GM18526 (cell line): ENCODE results near the gene NOTCH4.

Experiments
- POLR2A ChIP-seq: IDR thresholded peaks from 3 replicates; pipeline ENCODE4 v1.6.1; 2011; ENCODE audit not compliant: insufficient read length; ENCODE audit errors: extremely low read depth

Gene NOTCH4

GRCh38 chr6:32223258-32224235 lies at the start of gene NOTCH4:
TSS of gene NOTCH4 (minus strand) at chr6:32224067. CDS start at chr6:32223928, 139 bp downstream.
- no peak for TF ChIP-seq POLR2A

- TF ChIP-seq POLR2A, result no peak
Observed at GRCh38 chr6:32271429-32271828, 47.6 kb upstream of the NOTCH4 start.

DNA sequence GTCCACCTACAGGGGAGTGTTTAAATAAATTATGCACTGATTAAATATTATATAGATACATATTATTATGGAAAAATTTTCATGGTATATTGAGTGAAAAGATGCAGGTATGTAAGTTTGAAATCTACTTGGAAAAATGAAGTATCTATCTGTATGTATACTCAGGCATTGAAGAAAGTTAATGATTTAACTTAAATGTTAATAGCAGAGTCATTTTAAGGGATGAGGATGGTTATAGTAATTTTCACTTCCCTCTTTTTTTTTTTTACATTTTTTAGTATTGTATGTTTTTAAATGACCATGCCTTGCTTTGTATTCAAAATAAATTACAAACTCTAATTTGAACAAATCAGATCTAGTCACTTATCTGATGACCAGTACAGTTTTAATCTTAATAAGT lies 43.2 kb upstream of the NOTCH4 start:
- TF ChIP-seq POLR2A, result no peak

- TF ChIP-seq POLR2A, result no peak
Observed at GRCh38 chr6:32255199-32256153, 31.6 kb upstream of the NOTCH4 start.

DNA sequence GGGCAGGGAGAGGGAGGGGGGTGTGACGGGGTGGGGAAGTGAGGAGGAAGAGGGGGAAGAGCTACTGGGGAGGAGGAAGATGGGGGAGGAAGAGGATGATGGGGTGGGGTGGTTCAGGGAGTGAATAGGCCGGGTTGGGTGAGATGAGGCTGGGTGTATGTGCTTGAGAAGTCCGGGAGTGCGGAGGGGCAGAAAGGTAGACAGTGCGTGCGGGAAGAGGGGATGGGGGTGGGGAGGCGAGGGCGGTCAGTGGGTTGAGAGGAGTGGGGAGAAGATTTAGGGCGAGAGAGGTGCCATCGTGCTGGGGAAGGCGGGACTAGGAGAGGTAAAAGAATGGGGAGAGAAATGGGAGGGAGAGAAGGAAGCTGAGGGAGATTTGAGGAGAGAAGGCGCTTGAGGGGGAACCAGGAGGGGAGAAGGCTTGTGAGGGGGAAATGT lies 30.9 kb upstream of the NOTCH4 start:
- no peak for TF ChIP-seq POLR2A

DNA sequence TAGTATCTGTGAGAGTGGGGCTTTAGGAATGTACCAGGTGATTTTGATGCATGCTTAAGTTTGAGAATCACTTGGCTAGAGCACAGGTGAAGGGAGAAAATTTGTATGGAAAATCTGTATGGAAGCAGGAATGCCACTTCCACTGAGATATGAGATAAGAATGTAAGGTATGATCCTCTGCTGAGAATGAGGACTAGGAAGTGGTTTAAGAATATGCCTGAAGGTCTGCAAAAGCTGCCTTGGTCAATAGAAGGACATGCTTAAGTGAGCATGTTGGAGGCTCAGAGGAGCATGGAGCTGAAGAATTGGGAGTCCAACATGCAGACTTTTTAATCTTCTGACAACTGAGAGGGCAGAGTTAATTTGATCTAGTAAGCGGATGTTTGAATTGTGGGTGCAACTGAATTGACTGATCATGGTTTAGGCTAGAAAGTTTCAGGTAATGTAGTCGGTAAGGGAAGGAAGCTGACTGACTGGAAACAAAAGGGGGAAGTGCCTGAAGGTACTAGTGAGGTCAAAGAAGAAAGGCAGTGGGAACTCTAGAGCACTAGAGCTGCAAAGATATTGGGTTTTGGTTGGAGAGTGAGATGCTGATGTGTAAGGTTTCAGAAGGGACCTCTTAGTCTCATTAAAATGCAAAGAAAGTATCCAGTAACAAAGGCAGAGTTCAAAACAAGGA lies 28.6 kb upstream of the NOTCH4 start:
- no peak for TF ChIP-seq POLR2A

- no peak for TF ChIP-seq POLR2A
Observed at GRCh38 chr6:32249262-32249661, 25.4 kb upstream of the NOTCH4 start.

DNA sequence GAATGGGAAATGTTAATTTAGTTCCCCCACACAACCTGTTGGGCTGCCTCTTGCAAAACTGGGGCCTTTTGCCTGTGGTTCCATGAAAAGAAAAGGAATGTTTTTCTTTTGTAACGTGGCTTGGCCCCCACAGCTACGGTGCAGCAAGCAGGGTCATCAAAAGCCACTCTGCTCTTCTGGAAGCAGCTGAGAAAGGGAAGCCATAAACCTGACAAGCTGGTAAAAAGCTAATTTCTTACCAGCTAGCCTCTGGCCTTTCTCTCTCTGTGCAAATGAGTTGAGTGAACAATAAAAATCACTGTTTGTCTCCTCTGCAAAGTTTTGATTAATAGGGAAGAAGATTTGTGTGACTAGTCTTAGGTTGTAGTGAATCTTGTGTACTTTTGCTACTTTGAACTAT lies 23.5 kb upstream of the NOTCH4 start:
- no peak for TF ChIP-seq POLR2A

DNA sequence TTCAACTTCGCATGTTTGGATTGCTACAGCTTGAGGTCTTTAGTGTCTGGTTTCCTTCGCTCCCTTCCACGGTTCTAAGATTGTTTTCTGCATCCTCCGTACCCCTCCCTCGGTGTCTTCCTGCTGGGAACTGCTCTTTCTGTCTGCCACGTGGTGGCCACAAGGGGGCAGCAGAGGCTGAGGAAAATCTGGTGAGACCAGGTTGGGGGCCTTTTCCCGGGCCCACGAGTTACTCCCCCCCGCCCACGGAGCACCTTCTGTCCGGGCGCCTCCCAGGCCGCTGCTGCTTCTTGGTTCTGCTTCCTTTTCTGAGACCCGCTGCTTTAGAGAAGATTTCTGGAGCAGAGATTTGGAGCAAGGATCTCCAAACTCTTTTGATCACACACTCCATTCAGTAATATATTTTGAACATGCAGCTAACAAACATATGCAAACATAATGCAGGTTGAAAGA lies 21.1 kb upstream of the NOTCH4 start:
- no peak for TF ChIP-seq POLR2A

DNA sequence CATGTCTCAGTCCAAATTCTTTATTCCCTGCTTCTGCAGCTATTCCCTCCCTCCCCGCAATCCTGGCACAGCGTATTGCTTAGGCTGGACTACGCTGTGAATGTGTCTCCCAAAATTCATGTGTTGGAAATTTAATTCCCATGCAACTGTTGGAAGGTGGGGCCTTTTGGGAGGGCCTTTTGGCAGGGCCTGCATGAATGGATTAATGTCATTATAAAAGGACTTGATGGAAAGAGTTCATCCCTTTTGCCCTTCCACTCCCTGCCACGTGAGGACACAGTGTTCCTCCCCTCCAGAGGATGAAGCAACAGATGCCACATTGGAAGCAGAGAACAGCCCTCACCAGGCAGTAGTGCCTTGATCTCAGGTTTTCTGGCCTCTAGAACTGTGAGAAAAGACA lies 20.4 kb upstream of the NOTCH4 start:
- no peak for TF ChIP-seq POLR2A

- no peak for TF ChIP-seq POLR2A
Observed at GRCh38 chr6:32240686-32241085, 16.8 kb upstream of the NOTCH4 start.

GRCh38 chr6:32239462-32239861 lies 15.6 kb upstream of the NOTCH4 start:
- no peak for TF ChIP-seq POLR2A

GRCh38 chr6:32234934-32235333 lies 11.1 kb upstream of the NOTCH4 start:
- no peak for TF ChIP-seq POLR2A

DNA sequence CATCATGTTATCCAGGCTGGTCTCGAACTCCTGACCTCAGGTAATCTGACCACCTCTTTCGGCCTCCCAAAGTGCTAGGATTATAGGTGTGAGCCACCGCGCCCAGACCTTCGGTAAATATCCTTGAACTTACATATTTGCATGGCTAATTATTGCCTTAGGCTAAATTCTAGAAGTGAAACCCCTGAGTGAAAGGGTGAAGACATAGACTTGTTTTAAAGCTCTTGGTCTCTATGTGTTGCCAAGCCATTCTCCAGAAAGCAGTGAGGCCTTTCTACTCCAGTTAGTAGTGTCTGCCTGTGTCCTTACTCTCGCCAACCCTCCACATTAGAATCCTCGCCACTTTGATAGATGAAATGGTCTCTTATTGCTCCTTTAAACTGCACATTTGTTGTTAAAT lies 2.6 kb upstream of the NOTCH4 start:
- no peak for TF ChIP-seq POLR2A

DNA sequence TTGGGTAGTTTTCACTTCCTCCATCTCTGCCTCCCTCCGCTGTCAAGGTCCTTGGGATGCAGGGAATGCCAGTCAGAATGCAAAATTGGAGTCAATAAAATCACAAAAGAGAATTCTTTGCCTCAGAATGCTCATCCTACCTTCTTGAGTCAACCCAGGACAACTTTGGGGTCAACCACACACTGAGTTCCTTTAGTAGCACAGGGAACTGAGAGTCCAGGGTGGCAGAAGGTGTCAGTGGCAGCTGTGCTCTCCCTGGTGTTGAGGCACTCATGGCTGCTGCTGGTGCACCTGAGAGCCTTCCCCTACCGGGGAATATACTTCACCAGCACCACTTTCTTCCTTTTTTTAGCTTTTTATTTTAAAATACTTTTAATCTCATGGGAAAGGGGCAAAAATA lies 829 bp upstream of the NOTCH4 start:
- no peak for TF ChIP-seq POLR2A
